Measurements from ENCODE around the gene NTNG1.

Gene NTNG1

DNA sequence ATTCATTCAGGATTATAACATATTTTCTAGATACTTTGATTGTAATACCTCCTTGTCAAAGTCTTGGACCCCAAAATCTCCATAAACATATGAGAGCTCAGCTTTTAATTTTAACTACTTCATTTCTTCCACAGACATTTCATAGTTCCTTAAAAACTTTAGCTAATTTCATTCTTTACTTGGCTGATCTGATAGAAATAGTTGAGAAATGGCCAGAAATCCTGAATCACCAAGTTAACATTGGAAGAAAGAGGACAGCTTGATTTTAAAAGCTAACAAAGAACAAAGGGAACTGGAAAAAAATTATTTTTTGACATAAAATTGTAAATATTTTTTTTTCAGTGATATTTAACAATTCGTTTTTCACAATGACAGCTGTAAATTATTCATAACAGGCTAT, 216.5 kb downstream of the NTNG1 start:
- H3K27ac ChIP-seq (replicated peaks), result no peak overlapping the region
- no peak overlapping the region for H3K4me3 ChIP-seq (replicated peaks; ENCODE audit: insufficient read depth, low read length)
- TF ChIP-seq GABPA (IDR thresholded peaks at IDR 0.05; ENCODE audit: low read depth) (no peak), POLR2AphosphoS5 (IDR thresholded peaks at IDR 0.05; ENCODE audit: low read depth) (no peak), SPI1 (IDR thresholded peaks at IDR 0.05; ENCODE audit: borderline replicate concordance, low read depth) (no peak)
- TF ChIP-seq, protein P1, sequence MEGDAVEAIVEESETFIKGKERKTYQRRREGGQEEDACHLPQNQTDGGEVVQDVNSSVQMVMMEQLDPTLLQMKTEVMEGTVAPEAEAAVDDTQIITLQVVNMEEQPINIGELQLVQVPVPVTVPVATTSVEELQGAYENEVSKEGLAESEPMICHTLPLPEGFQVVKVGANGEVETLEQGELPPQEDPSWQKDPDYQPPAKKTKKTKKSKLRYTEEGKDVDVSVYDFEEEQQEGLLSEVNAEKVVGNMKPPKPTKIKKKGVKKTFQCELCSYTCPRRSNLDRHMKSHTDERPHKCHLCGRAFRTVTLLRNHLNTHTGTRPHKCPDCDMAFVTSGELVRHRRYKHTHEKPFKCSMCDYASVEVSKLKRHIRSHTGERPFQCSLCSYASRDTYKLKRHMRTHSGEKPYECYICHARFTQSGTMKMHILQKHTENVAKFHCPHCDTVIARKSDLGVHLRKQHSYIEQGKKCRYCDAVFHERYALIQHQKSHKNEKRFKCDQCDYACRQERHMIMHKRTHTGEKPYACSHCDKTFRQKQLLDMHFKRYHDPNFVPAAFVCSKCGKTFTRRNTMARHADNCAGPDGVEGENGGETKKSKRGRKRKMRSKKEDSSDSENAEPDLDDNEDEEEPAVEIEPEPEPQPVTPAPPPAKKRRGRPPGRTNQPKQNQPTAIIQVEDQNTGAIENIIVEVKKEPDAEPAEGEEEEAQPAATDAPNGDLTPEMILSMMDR (IDR thresholded peaks at IDR 0.05; ENCODE audit: insufficient read depth, low read length), result no peak
- TF ChIP-seq, protein P2, sequence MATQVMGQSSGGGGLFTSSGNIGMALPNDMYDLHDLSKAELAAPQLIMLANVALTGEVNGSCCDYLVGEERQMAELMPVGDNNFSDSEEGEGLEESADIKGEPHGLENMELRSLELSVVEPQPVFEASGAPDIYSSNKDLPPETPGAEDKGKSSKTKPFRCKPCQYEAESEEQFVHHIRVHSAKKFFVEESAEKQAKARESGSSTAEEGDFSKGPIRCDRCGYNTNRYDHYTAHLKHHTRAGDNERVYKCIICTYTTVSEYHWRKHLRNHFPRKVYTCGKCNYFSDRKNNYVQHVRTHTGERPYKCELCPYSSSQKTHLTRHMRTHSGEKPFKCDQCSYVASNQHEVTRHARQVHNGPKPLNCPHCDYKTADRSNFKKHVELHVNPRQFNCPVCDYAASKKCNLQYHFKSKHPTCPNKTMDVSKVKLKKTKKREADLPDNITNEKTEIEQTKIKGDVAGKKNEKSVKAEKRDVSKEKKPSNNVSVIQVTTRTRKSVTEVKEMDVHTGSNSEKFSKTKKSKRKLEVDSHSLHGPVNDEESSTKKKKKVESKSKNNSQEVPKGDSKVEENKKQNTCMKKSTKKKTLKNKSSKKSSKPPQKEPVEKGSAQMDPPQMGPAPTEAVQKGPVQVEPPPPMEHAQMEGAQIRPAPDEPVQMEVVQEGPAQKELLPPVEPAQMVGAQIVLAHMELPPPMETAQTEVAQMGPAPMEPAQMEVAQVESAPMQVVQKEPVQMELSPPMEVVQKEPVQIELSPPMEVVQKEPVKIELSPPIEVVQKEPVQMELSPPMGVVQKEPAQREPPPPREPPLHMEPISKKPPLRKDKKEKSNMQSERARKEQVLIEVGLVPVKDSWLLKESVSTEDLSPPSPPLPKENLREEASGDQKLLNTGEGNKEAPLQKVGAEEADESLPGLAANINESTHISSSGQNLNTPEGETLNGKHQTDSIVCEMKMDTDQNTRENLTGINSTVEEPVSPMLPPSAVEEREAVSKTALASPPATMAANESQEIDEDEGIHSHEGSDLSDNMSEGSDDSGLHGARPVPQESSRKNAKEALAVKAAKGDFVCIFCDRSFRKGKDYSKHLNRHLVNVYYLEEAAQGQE (IDR thresholded peaks at IDR 0.05; ENCODE audit: insufficient replicate concordance, low read depth), result no peak
- no peaks in the 10 kb centered on the region for H3K27me3 ChIP-seq (ENCODE audit: insufficient read depth, poor library complexity, severe bottlenecking)
- no peak for DNase-seq (ENCODE audit: low read depth in 1 of 2, low spot score in 1 of 2)

DNA sequence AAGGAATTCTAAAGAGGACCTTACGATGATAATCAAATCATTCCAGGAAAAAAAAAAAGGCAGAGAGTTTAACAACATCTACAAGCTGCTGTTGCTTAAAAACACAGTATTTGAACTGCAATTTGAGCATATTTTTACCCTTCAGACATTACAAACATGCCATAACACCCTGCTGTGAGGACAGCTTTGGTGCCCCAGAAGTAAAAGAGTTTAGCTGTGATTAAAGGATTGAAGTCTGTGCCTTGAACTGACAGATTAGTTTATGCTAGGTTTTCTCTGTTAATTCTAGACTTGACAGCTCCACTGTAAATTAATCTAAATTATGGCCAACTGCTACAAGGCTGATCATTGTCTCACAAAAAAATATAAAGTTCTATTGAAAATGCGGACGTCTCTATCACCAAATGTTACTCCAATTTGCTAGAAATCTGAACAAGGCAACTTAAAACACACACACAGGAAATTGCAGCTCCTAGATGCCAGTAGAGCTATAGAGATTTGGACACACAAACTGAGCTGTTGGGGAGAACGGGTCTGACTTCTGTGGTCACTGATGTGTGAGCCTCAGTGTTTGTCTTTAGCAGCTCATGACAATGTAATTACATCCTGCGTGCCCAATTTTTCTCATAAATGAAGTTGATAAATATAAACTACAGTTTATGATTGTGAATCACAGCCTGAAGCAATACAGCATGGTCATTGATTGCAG, 217.9 kb downstream of the NTNG1 start:
- Histone ChIP-seq H3K27me3 (ENCODE audit: insufficient read depth, poor library complexity, severe bottlenecking) (no peaks in the 10 kb centered on the region), H3K4me3 (replicated peaks; ENCODE audit: insufficient read depth, low read length) (no peak overlapping the region), H3K27ac (replicated peaks) (no peak overlapping the region)
- TF ChIP-seq, protein P1 (IDR thresholded peaks at IDR 0.05; ENCODE audit: insufficient read depth, low read length), result no peak
- TF ChIP-seq GABPA (IDR thresholded peaks at IDR 0.05; ENCODE audit: low read depth) (no peak), POLR2AphosphoS5 (IDR thresholded peaks at IDR 0.05; ENCODE audit: low read depth) (no peak), SPI1 (IDR thresholded peaks at IDR 0.05; ENCODE audit: borderline replicate concordance, low read depth) (no peak)
- TF ChIP-seq, protein P2 (IDR thresholded peaks at IDR 0.05; ENCODE audit: insufficient replicate concordance, low read depth), result no peak
- no peak for DNase-seq (ENCODE audit: low read depth in 1 of 2, low spot score in 1 of 2)

DNA sequence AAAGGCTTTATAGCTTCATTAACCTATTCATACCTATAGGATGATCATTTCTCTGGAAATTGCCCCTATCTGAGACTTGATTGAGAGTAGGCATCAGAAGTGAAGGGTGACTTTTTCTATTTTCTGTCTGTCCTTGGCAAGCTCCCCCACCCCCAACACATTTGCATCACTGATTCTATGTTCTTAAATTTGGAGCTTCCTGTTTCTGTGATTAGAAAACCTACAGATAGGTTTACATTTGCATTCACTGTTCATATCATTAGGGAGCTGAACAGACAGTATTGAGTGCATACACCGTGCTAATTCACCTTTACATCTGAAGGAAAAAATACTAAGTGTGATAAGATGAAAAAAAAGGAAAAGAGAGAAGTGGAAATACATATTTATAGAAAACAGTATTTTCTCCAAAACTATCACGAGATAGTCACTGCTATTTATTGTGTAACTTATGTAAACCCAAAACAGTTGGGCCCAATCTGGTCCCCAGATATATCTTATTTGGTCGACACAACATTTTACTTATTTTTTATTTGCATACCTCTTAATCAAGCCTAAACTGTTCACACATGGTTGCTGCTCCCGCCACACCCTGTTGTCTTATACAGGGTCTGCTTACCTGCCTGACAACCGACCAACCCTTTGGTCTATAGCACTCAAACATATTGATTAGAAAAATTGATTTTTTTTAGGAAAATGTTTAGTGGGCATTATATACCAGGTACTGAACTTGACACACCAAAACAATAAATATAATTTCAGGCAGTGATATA, 218.8 kb downstream of the NTNG1 start:
- Histone ChIP-seq H3K27ac (replicated peaks) (no peak overlapping the region), H3K27me3 (ENCODE audit: insufficient read depth, poor library complexity, severe bottlenecking) (no peaks in the 10 kb centered on the region), H3K4me3 (replicated peaks; ENCODE audit: insufficient read depth, low read length) (no peak overlapping the region)
- TF ChIP-seq POLR2AphosphoS5 (IDR thresholded peaks at IDR 0.05; ENCODE audit: low read depth) (no peak), GABPA (IDR thresholded peaks at IDR 0.05; ENCODE audit: low read depth) (no peak), SPI1 (IDR thresholded peaks at IDR 0.05; ENCODE audit: borderline replicate concordance, low read depth) (no peak)
- TF ChIP-seq, protein P1 (IDR thresholded peaks at IDR 0.05; ENCODE audit: insufficient read depth, low read length), result no peak
- TF ChIP-seq, protein P2 (IDR thresholded peaks at IDR 0.05; ENCODE audit: insufficient replicate concordance, low read depth), result no peak
- no peak for DNase-seq (ENCODE audit: low read depth in 1 of 2, low spot score in 1 of 2)
